Right lobe of liver (tissue), 4 donors: ENCODE results near the gene CRLF2.

ENCODE experiments used
- CTCF ChIP-seq, 4 donors: fragments of 200-600 bp in 3 of 4; fragments of 450-650 bp in 1 of 4; IDR thresholded peaks; one replicate each; pipeline versions ENCODE4 v1.5.1 to v1.8.0; 2016 to 2022; ENCODE audit warnings: antibody characterized with exemption in 4 of 4, mild to moderate bottlenecking in 2 of 4
- POLR2A ChIP-seq: fragments of 450-650 bp; IDR thresholded peaks from one replicate; pipeline ENCODE4 v1.6.1; 2017; ENCODE audit warnings: antibody characterized with exemption, mild to moderate bottlenecking
- donor health status: DM: no; HTN: no; CAD: no.
- donor health status: DM: no; HTN: no; CAD: no.
- donor health status: DM: no; HTN: yes; CAD: no.

GRCh38 chrX:1231850-1232465 lies 19.5 kb upstream of the CRLF2 start:
- no peak for TF ChIP-seq POLR2A
- TF ChIP-seq CTCF (IDR thresholded peaks at IDR 0.05), result no peak
